WTC11 (cell line): Measurements from ENCODE around the gene CLTB. TPM values are rescaled to one million over a fixed set of nuclear protein-coding genes. Genes with fewer than 3 reads are reported as not detected.

Source experiments
- ATAC-seq: fragments of 200-7000 bp; cut with Tn5 transposase; 2 replicates; pipeline ENCODE4 v1.10.0; 2021; ENCODE audit warnings: mild to moderate bottlenecking, moderate library complexity
- CTCF ChIA-PET: fragments of 300-600 bp; sonication (Branson Sonifier 250); formaldehyde crosslinking; loops from one replicate; lab custom pipeline; 2021; ENCODE audit warnings: antibody characterized with exemption; lab: Charles Lee
- POLR2A ChIA-PET: fragments of 350-600 bp; sonication (Branson Sonifier 250); formaldehyde crosslinking; loops from one replicate; lab custom pipeline; 2021; ENCODE audit warnings: antibody characterized with exemption; lab: Charles Lee
- DNase-seq: peaks from one replicate; pipeline ENCODE4 v3.0.0; 2021; ENCODE audit warnings: low spot score
- H3K27ac Mint-ChIP-seq: 2 replicates; pipeline ENCODE4 v1.8.0; 2021; ENCODE audit warnings: mixed read lengths
- H3K27me3 Mint-ChIP-seq: 2 replicates; pipeline ENCODE4 v1.8.0; 2021; ENCODE audit warnings: low read depth, mild to moderate bottlenecking, moderate library complexity, mixed read lengths
- H3K36me3 Mint-ChIP-seq: 2 replicates; pipeline ENCODE4 v1.8.0; 2021; ENCODE audit warnings: mixed read lengths
- H3K4me1 Mint-ChIP-seq: 2 replicates; pipeline ENCODE4 v1.8.0; 2022; ENCODE audit warnings: mixed read lengths
- H3K4me3 Mint-ChIP-seq: 2 replicates; pipeline ENCODE4 v1.8.0; 2021; ENCODE audit warnings: mild to moderate bottlenecking, moderate library complexity, mixed read lengths
- H3K9me3 Mint-ChIP-seq: 2 replicates; pipeline ENCODE4 v1.8.0; 2021; ENCODE audit warnings: mixed read lengths
- ATF1 ChIP-seq: sonication (generic); formaldehyde crosslinking; IDR thresholded peaks from 2 replicates; pipeline ENCODE4 v1.8.1; 2023; ENCODE audit warnings: mild to moderate bottlenecking, moderate library complexity, missing genetic modification reagents
- ATF2 ChIP-seq: sonication (generic); formaldehyde crosslinking; IDR thresholded peaks from 2 replicates; pipeline ENCODE4 v1.8.1; 2022; ENCODE audit warnings: low read depth, missing genetic modification reagents, borderline replicate concordance
- CREM ChIP-seq: sonication (generic); formaldehyde crosslinking; IDR thresholded peaks from 2 replicates; pipeline ENCODE4 v1.8.1; 2022; ENCODE audit warnings: mild to moderate bottlenecking, missing genetic modification reagents, moderate library complexity
- E2F1 ChIP-seq: sonication (generic); formaldehyde crosslinking; IDR thresholded peaks from 2 replicates; pipeline ENCODE4 v1.8.0; 2022; ENCODE audit warnings: mild to moderate bottlenecking, missing genetic modification reagents
- E2F4 ChIP-seq: sonication (generic); formaldehyde crosslinking; IDR thresholded peaks from 2 replicates; pipeline ENCODE4 v1.8.1; 2022; ENCODE audit warnings: low read depth, mild to moderate bottlenecking, moderate library complexity, missing genetic modification reagents, borderline replicate concordance
- ELF4 ChIP-seq: sonication (generic); formaldehyde crosslinking; IDR thresholded peaks from 2 replicates; pipeline ENCODE4 v1.8.1; 2022; ENCODE audit warnings: low read depth, mild to moderate bottlenecking, moderate library complexity, missing genetic modification reagents
- ESRRA ChIP-seq: sonication (generic); formaldehyde crosslinking; IDR thresholded peaks from 2 replicates; pipeline ENCODE4 v1.8.1; 2022; ENCODE audit warnings: mild to moderate bottlenecking, missing genetic modification reagents, borderline replicate concordance
- FOXP1 ChIP-seq: sonication (generic); formaldehyde crosslinking; IDR thresholded peaks from 2 replicates; pipeline ENCODE4 v1.8.0; 2022; ENCODE audit warnings: missing genetic modification reagents, mild to moderate bottlenecking, moderate library complexity, borderline replicate concordance
- GRHL2 ChIP-seq: fragments of 250-450 bp; sonication (Bioruptor Pico); IDR thresholded peaks from 2 replicates; pipeline ENCODE4 v1.8.0; 2022; ENCODE audit warnings: mild to moderate bottlenecking, moderate library complexity; ENCODE audit not compliant: insufficient replicate concordance, severe bottlenecking
- GTF2I ChIP-seq: fragments of 250-450 bp; sonication (Bioruptor Pico); conservative IDR thresholded peaks from 2 replicates; pipeline ENCODE4 v1.4.0; 2021; ENCODE audit warnings: mild to moderate bottlenecking
- MYBL2 ChIP-seq: sonication (generic); formaldehyde crosslinking; IDR thresholded peaks from 2 replicates; pipeline ENCODE4 v1.8.1; 2023; ENCODE audit warnings: mild to moderate bottlenecking, moderate library complexity, missing genetic modification reagents
- NFATC4 ChIP-seq: fragments of 250-450 bp; sonication (Bioruptor Pico); IDR thresholded peaks from 2 replicates; pipeline ENCODE4 v1.9.0; 2021; ENCODE audit warnings: mild to moderate bottlenecking
- NR2C2 ChIP-seq: sonication (generic); formaldehyde crosslinking; IDR thresholded peaks from 2 replicates; pipeline ENCODE4 v1.8.0; 2022; ENCODE audit warnings: mild to moderate bottlenecking, missing genetic modification reagents
- PREB ChIP-seq: sonication (generic); formaldehyde crosslinking; IDR thresholded peaks from 2 replicates; pipeline ENCODE4 v1.8.1; 2022; ENCODE audit warnings: mild to moderate bottlenecking, missing genetic modification reagents, moderate library complexity, borderline replicate concordance
- SOX15 ChIP-seq: fragments of 250-450 bp; sonication (Bioruptor Pico); IDR thresholded peaks from 2 replicates; pipeline ENCODE4 v1.9.0; 2021; ENCODE audit warnings: mild to moderate bottlenecking
- TEAD1 ChIP-seq: sonication (generic); formaldehyde crosslinking; IDR thresholded peaks from 2 replicates; pipeline ENCODE4 v1.8.0; 2022; ENCODE audit warnings: mild to moderate bottlenecking, missing genetic modification reagents
- ZBTB43 ChIP-seq: sonication (generic); formaldehyde crosslinking; IDR thresholded peaks from 2 replicates; pipeline ENCODE4 v1.8.1; 2023; ENCODE audit warnings: mild to moderate bottlenecking, missing genetic modification reagents
- ZSCAN18 ChIP-seq: fragments of 250-450 bp; sonication (Bioruptor Pico); IDR thresholded peaks from 2 replicates; pipeline ENCODE4 v2.1.2; 2022; ENCODE audit warnings: mild to moderate bottlenecking, moderate library complexity
- total RNA-seq: library from RNA; stranded (reverse); gene quantifications from 3 replicates; pipeline ENCODE4 v1.2.3, GENCODE V29; 2021

CLTB gene
- total RNA-seq, 1 experiment from 2014 or later, result 33.8 TPM

GRCh38 chr5:176353533-176353932 lies 62.8 kb downstream of the CLTB start (continued):
- no peak for TF ChIP-seq FOXP1 (CRISPR knock-in tag)

GRCh38 chr5:176352116-176352878 lies 64.0 kb downstream of the CLTB start:
- H3K27ac Mint-ChIP-seq, result no peak overlapping the region
- H3K4me3 Mint-ChIP-seq, result no peak overlapping the region
- H3K4me1 Mint-ChIP-seq, result no peaks in the 10 kb centered on the region
- H3K9me3 Mint-ChIP-seq, result no peaks in the 10 kb centered on the region
- CTCF ChIA-PET, result interaction anchor here (1.3 to 1.4 kb wide), 2 partner anchors 9 to 53 kb away, joined by 3 to 4 read pairs; no protein-coding TSS in a partner anchor
- no peak for DNase-seq
- H3K27me3 Mint-ChIP-seq, result no peaks in the 10 kb centered on the region
- TF ChIP-seq ESRRA (CRISPR knock-in tag) (no peak), ZBTB43 (no peak), NFATC4 (CRISPR knock-in tag) (no peak), MYBL2 (CRISPR knock-in tag) (no peak)
- TF ChIP-seq, all 79 proteins: peak for 0
- no peak for ATAC-seq
- POLR2A ChIA-PET, result no interaction called here
- peaks cover 78% of the 10 kb centered on the region for H3K36me3 Mint-ChIP-seq

GRCh38 chr5:176350416-176350815 lies 65.9 kb downstream of the CLTB start:
- DNase-seq (no peak), ATAC-seq (no peak)
- TF ChIP-seq E2F4 (no peak), ZSCAN18 (CRISPR knock-in tag) (no peak), TEAD1 (CRISPR knock-in tag) (no peak), CREM (CRISPR knock-in tag) (no peak), PREB (CRISPR knock-in tag) (no peak), E2F1 (CRISPR knock-in tag) (no peak), ELF4 (no peak), ZBTB43 (no peak), ATF2 (no peak), GRHL2 (CRISPR knock-in tag) (no peak), SOX15 (CRISPR knock-in tag) (no peak), GTF2I (CRISPR knock-in tag) (no peak), ATF1 (CRISPR knock-in tag) (no peak), NR2C2 (CRISPR knock-in tag) (no peak)
- Mint-ChIP-seq H3K27ac (no peak overlapping the region), H3K4me1 (no peaks in the 10 kb centered on the region), H3K36me3 (peaks cover 84% of the 10 kb centered on the region), H3K27me3 (no peaks in the 10 kb centered on the region), H3K4me3 (no peak overlapping the region), H3K9me3 (no peaks in the 10 kb centered on the region)
- CTCF ChIA-PET, result no interaction called here
- POLR2A ChIA-PET, result interaction anchor here (0.6 kb wide), 1 partner anchor 636 kb away, joined by 4 read pairs; no protein-coding TSS in a partner anchor
